Activated B cell treated with CpG ODN at 0.5 μM for 24 hours (primary cell): Measurements from ENCODE around the gene SLC2A4RG. TPM values are rescaled to one million over a fixed set of nuclear protein-coding genes. Genes with fewer than 3 reads are reported as not detected.

Experiments
- ATAC-seq: fragments of 200-7000 bp; cut with Tn5 transposase; one replicate; pipeline ENCODE4 v1.10.0; 2021; ENCODE audit warnings: low read depth, mild to moderate bottlenecking, moderate library complexity
- CTCF ChIA-PET: fragments of 350-600 bp; sonication (Branson Sonifier 250); formaldehyde crosslinking; loops from one replicate; lab custom pipeline; 2021; ENCODE audit warnings: antibody characterized with exemption; lab: Charles Lee
- POLR2A ChIA-PET: fragments of 350-600 bp; sonication (Branson Sonifier 250); formaldehyde crosslinking; loops from one replicate; lab custom pipeline; 2021; ENCODE audit warnings: antibody characterized with exemption; lab: Charles Lee
- DNase-seq: peaks from one replicate; pipeline ENCODE4 v3.0.0; 2022
- H3K27ac Mint-ChIP-seq: one replicate; pipeline ENCODE4 v1.8.0; 2020; ENCODE audit warnings: mixed read lengths
- H3K27me3 Mint-ChIP-seq: one replicate; pipeline ENCODE4 v1.8.0; 2021; ENCODE audit warnings: mixed read lengths
- H3K36me3 Mint-ChIP-seq: one replicate; pipeline ENCODE4 v1.8.0; 2021; ENCODE audit warnings: low read depth, mixed read lengths
- H3K4me1 Mint-ChIP-seq: one replicate; pipeline ENCODE4 v1.8.0; 2021; ENCODE audit warnings: mixed read lengths
- H3K4me3 Mint-ChIP-seq: one replicate; pipeline ENCODE4 v1.8.0; 2020; ENCODE audit warnings: mild to moderate bottlenecking, mixed read lengths
- H3K9me3 Mint-ChIP-seq: one replicate; pipeline ENCODE4 v1.8.0; 2020; ENCODE audit warnings: mixed read lengths
- CTCF ChIP-seq: fragments of 200-600 bp; IDR thresholded peaks from one replicate; pipeline ENCODE4 v1.8.0; 2022; ENCODE audit warnings: antibody characterized with exemption, mild to moderate bottlenecking
- intact Hi-C: fragments of 100-400 bp; cut with micrococcal nuclease; formaldehyde crosslinking; loops from one replicate; pipeline ENCODE4 v1.15.1; 2024
- total RNA-seq: library from RNA; stranded (reverse); gene quantifications from 2 replicates; pipeline ENCODE4 v1.2.3, GENCODE V29; 2022

SLC2A4RG gene
- total RNA-seq, 1 donor from 2014 or later, result 28.1 TPM

GRCh38 chr20:63738687-63739129 lies 868 bp upstream of the SLC2A4RG start:
- Mint-ChIP-seq H3K36me3 (peaks cover 19% of the 10 kb centered on the region), H3K9me3 (no peaks in the 10 kb centered on the region), H3K4me3 (peak overlapping the region; percentile 44), H3K4me1 (peaks cover 30% of the 10 kb centered on the region), H3K27me3 (no peaks in the 10 kb centered on the region), H3K27ac (no peak overlapping the region)
- no peak for ATAC-seq
- no peak for TF ChIP-seq CTCF
- POLR2A ChIA-PET, result interaction anchor here (0.6 to 1.8 kb wide), 10 partner anchors 31 to 218 kb away, joined by 3 to 14 read pairs (median 3); partner anchors contain the start of genes ARFRP1, GMEB2, HELZ2 and PPDPF
- intact Hi-C loops, result loop anchor here (1.0 to 10.0 kb wide), 7 partner anchors 32 to 201 kb away; partner anchors contain the start of genes ARFRP1, FNDC11, GMEB2 and PTK6
- CTCF ChIA-PET, result interaction anchor here (1.0 kb wide), 1 partner anchor 126 kb away, joined by 4 read pairs; the partner anchor contains the start of gene TPD52L2
- no peak for DNase-seq

DNA sequence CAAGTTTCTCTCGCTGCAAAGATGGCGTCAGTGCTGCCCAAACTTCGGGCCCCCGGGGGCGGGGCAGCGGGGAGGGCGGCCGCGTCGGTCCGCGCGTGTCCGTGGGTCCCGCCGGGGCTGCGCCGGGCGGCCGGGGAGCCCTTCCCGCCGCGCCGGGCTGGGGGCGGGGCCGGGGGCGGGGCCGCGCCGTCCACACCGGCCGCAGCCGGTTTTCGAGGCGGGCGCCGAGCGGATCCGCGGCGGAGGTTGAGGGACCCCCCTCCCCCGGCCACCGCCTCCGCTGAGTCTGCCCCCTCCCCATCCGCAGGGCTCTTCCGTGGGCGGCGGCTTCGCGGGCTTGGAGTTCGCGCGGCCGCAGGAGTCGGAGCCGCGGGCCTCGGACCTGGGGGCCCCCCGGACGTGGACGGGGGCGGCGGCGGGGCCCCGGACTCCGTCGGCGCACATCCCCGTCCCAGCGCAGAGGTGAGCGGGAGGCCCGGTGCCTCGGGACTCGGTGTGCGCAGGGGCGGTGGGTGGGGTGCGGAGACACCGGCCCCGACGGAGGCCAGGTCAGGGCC lies 572 bp downstream of the SLC2A4RG start:
- peaks cover 28% of the 10 kb centered on the region for H3K4me1 Mint-ChIP-seq
- H3K27ac Mint-ChIP-seq, result no peak overlapping the region
- H3K36me3 Mint-ChIP-seq, result peaks cover 9% of the 10 kb centered on the region
- H3K27me3 Mint-ChIP-seq, result no peaks in the 10 kb centered on the region
- no peak for TF ChIP-seq CTCF
- intact Hi-C loops, result no loop called here
- H3K9me3 Mint-ChIP-seq, result no peaks in the 10 kb centered on the region
- ChIA-PET CTCF (no interaction called here), POLR2A (interaction anchor here (0.5 to 1.8 kb wide), 3 partner anchors 32 to 220 kb away, joined by 3 to 7 read pairs (median 4); partner anchors contain the start of genes ARFRP1, PPDPF and ZGPAT)
- peak; percentile 53 for DNase-seq
- peak; percentile 1 for ATAC-seq
- H3K4me3 Mint-ChIP-seq, result peak overlapping the region; percentile 48

- no peaks in the 10 kb centered on the region for H3K9me3 Mint-ChIP-seq
- ATAC-seq, result no peak
- no peak for DNase-seq
- CTCF ChIA-PET, result no interaction called here
- H3K27me3 Mint-ChIP-seq, result no peaks in the 10 kb centered on the region
- intact Hi-C loops, result no loop called here
- H3K4me3 Mint-ChIP-seq, result peak overlapping the region; percentile 48
- no peak overlapping the region for H3K27ac Mint-ChIP-seq
- peaks cover 6% of the 10 kb centered on the region for H3K36me3 Mint-ChIP-seq
- H3K4me1 Mint-ChIP-seq, result peaks cover 22% of the 10 kb centered on the region
- TF ChIP-seq CTCF, result no peak
- POLR2A ChIA-PET, result interaction anchor here (0.5 to 1.8 kb wide), 4 partner anchors 26 to 220 kb away, joined by 3 to 7 read pairs (median 4); partner anchors contain the start of genes ARFRP1, PPDPF and ZGPAT
These were observed 1.2 kb downstream of the SLC2A4RG start for GRCh38 chr20:63740627-63741353.

- Mint-ChIP-seq H3K4me3 (no peak overlapping the region), H3K27me3 (no peaks in the 10 kb centered on the region), H3K27ac (no peak overlapping the region), H3K4me1 (peaks cover 17% of the 10 kb centered on the region), H3K9me3 (no peaks in the 10 kb centered on the region), H3K36me3 (peaks cover 2% of the 10 kb centered on the region)
- ChIA-PET CTCF (no interaction called here), POLR2A (interaction anchor here (0.6 to 1.8 kb wide), 4 partner anchors 27 to 221 kb away, joined by 3 to 7 read pairs (median 4); partner anchors contain the start of genes ARFRP1, PPDPF and ZGPAT)
- ATAC-seq (no peak), DNase-seq (no peak)
- intact Hi-C loops, result no loop called here
- no peak for TF ChIP-seq CTCF
These were observed 1.7 kb downstream of the SLC2A4RG start for GRCh38 chr20:63741354-63741675.
